Motor neuron (in vitro differentiated cells): ENCODE results near the gene ALOXE3. TPM values are rescaled to one million over a fixed set of nuclear protein-coding genes. Genes with fewer than 3 reads are reported as not detected.

ENCODE experiments used
- ATAC-seq, 8 experiments: fragments of 200-7000 bp; cut with Tn5 transposase; replicated peaks in 6 of 8; 2 replicates each; pipeline ENCODE4 v1.8.0; 2021; ENCODE audit warnings: mild to moderate bottlenecking in 8 of 8, moderate library complexity in 8 of 8
- H3K27ac ChIP-seq, 2 donors: fragments of 250-450 bp; sonication (Bioruptor Pico); 2 replicates each; pipeline ENCODE4 v1.9.0; 2021; ENCODE audit warnings: antibody characterized with exemption in 2 of 2, mild to moderate bottlenecking in 2 of 2, moderate library complexity in 1 of 2
- H3K4me1 ChIP-seq, 2 donors: fragments of 250-450 bp; sonication (Bioruptor Pico); replicated peaks in 1 of 2; 2 replicates each; pipeline ENCODE4 v1.6.1; 2021; ENCODE audit warnings: antibody characterized with exemption in 2 of 2, mild to moderate bottlenecking in 2 of 2, moderate library complexity in 1 of 2
- H3K4me3 ChIP-seq, 5 donors: fragments of 250-450 bp; sonication (Bioruptor Pico); 2 replicates each; pipeline ENCODE4 v1.9.0; 2021; ENCODE audit warnings: antibody characterized with exemption in 5 of 5, mild to moderate bottlenecking in 5 of 5, moderate library complexity in 4 of 5
- WGBS, 10 experiments: fragments of 450-650 bp; shearing (Covaris generic); methylation state at CpG; one replicate each; pipeline ENCODE4 v1.0.0; 2022; 5-methylcytosine and 5-hydroxymethylcytosine counted together
- in situ Hi-C, 9 experiments: fragments of 400-800 bp; cut with MboI; loops; one replicate each; pipeline ENCODE4 v1.15.0; 2021; ENCODE audit warnings: low sequenced_read_pairs in 9 of 9, low pct_unique_long_range_greater_than_20kb in 2 of 9; ENCODE audit not compliant: unreplicated experiment in 9 of 9
- total RNA-seq, 8 experiments: library from RNA; unstranded; fragments of 300-600 nt; gene quantifications; 2 replicates each; pipeline versions ENCODE4 v1.2.3 to v1.2.4, GENCODE V29; 2022

Gene ALOXE3
- total RNA-seq, 8 experiments from 2014 or later = 0.15 to 0.95 (median 0.36) TPM; not detected in 1

DNA sequence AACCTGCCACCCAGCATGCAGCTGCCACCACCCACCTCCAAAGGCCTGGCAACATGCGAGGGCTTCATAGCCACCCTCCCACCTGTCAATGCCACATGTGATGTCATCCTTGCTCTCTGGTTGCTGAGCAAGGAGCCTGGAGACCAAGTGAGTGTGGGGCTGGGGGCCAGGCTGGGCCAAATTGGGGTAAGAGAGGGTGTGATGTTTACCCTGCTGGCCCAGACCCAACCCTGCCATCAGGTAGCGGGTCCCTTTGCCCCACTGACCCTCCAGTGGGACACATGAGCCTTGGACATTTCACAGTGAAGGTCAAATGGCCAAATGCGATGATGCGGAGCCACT lies 70.6 kb downstream of the ALOXE3 start:
- H3K27ac ChIP-seq = no peak overlapping the region
- ATAC-seq = no peak
- no peak overlapping the region for H3K4me3 ChIP-seq
- 83 to 100% (median 90%) methylated on average over 1 to 3 of the region's 4 CpGs; no CpG with 5 or more reads in 5 of the 10 experiments for WGBS, 10 experiments
- no peaks in the 10 kb centered on the region for H3K4me1 ChIP-seq
- in situ Hi-C loops = no loop called here

GRCh38 chr17:8046929-8047768 lies 71.2 kb downstream of the ALOXE3 start:
- in situ Hi-C loops = no loop called here
- WGBS, 10 experiments = 31 to 60% (median 51%) methylated on average over 3 to 8 of the region's 24 CpGs; no CpG with 5 or more reads in 4 of the 10 experiments
- no peak for ATAC-seq

DNA sequence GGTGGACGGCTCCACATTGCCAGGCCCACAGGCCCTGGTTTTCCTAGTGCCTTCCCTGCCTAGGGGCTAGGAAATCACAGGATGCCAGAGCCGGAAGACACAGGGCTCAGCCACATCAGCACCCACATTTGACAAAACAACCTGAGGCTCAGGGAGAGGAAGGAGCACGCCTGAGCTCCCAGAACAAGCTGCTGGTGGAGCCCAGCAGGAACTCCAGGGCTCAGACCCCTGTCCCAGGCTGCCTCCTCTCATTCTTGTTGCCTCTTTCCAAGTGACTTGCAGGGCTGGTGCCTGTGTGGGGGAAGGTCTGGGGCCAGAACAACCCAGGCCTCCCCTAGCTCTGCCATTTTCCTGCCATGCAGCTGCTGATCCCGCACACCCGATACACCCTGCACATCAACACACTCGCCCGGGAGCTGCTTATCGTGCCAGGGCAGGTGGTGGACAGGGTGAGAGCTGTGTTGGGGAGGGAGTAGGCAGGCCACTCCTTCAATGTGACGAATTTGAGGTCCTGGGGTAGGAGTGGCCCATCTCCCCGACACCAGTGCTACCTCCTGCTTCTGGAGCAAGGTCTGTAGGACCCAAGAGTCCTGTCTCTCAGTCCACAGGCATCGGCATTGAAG lies 71.9 kb downstream of the ALOXE3 start:
- in situ Hi-C loops = no loop called here
- WGBS, 10 experiments = 50 to 77% (median 57%) methylated on average over 1 to 4 of the region's 11 CpGs; no CpG with 5 or more reads in 5 of the 10 experiments
- H3K27ac ChIP-seq = no peak overlapping the region
- H3K4me1 ChIP-seq = no peaks in the 10 kb centered on the region
- ATAC-seq = no peak
- H3K4me3 ChIP-seq = no peak overlapping the region

More at GRCh38 chr17:8046929-8047768, 71.2 kb downstream of the ALOXE3 start:
- Histone ChIP-seq H3K4me3 (no peak overlapping the region), H3K27ac (no peak overlapping the region), H3K4me1 (no peaks in the 10 kb centered on the region)

Other genes with a start within 250 kb of the ALOXE3 start
- 100 to 1,000 TPM in 2 of 8 experiments, 10 to 100 TPM in 6; 56.2 to 294 (median 78.2) TPM for gene CHD3, start 229.7 kb downstream of the ALOXE3 start, total RNA-seq
- gene RNF227, start 202.2 kb downstream of the ALOXE3 start, total RNA-seq = 1 to 10 TPM; 2.6 to 5.2 (median 4.2) TPM
- 10 to 100 TPM in 1 of 8 experiments, 1 to 10 TPM in 5, under 1 TPM in 2; 0.25 to 17.2 (median 1.9) TPM for gene KCNAB3, start 188.7 kb downstream of the ALOXE3 start, total RNA-seq
- 10 to 100 TPM; 60.1 to 94.1 (median 71.4) TPM for gene TRAPPC1, start 186.6 kb downstream of the ALOXE3 start, total RNA-seq
- 10 to 100 TPM; 19.3 to 40.7 (median 31.7) TPM for gene CNTROB, start 186.3 kb downstream of the ALOXE3 start, total RNA-seq
- under 1 TPM in 1 of 8 experiments, not detected in 7; 1.00 TPM for gene GUCY2D, start 115.9 kb downstream of the ALOXE3 start, total RNA-seq
- gene ALOX15B, start 79.5 kb downstream of the ALOXE3 start, total RNA-seq = under 1 TPM in 4 of 8 experiments, not detected in 4; 0.04 to 0.15 (median 0.14) TPM
- under 1 TPM in 2 of 8 experiments, not detected in 6; 0.13 to 0.16 TPM for gene ALOX12B, start 30.8 kb downstream of the ALOXE3 start, total RNA-seq
- gene HES7, start 5.6 kb upstream of the ALOXE3 start, total RNA-seq = 1 to 10 TPM in 5 of 8 experiments, under 1 TPM in 2, not detected in 1; 0.31 to 4.0 (median 1.4) TPM
- 10 to 100 TPM; 12.2 to 51.5 (median 27.3) TPM for gene PER1, start 33.9 kb upstream of the ALOXE3 start, total RNA-seq
- gene VAMP2, start 44.4 kb upstream of the ALOXE3 start, total RNA-seq = 100 to 1,000 TPM in 1 of 8 experiments, 10 to 100 TPM in 6, 1 to 10 TPM in 1; 8.3 to 148 (median 39.3) TPM
- gene TMEM107, start 57.9 kb upstream of the ALOXE3 start, total RNA-seq = 10 to 100 TPM in 7 of 8 experiments, 1 to 10 TPM in 1; 5.8 to 54.2 (median 30.1) TPM
- gene BORCS6, start 71.7 kb upstream of the ALOXE3 start, total RNA-seq = 10 to 100 TPM in 1 of 8 experiments, 1 to 10 TPM in 7; 3.5 to 11.1 (median 5.6) TPM
- gene AURKB, start 92.1 kb upstream of the ALOXE3 start, total RNA-seq = 10 to 100 TPM in 3 of 8 experiments, 1 to 10 TPM in 4, under 1 TPM in 1; 0.71 to 70.7 (median 3.0) TPM
- gene CTC1, start 129.5 kb upstream of the ALOXE3 start, total RNA-seq = 10 to 100 TPM in 5 of 8 experiments, 1 to 10 TPM in 3; 3.9 to 20.9 (median 12.2) TPM
- 10 to 100 TPM; 19.6 to 71.5 (median 28.3) TPM for gene PFAS, start 130.8 kb upstream of the ALOXE3 start, total RNA-seq
- 10 to 100 TPM; 17.0 to 26.9 (median 23.1) TPM for gene RANGRF, start 170.2 kb upstream of the ALOXE3 start, total RNA-seq
- gene SLC25A35, start 176.9 kb upstream of the ALOXE3 start, total RNA-seq = 1 to 10 TPM; 1.0 to 7.9 (median 2.5) TPM
- 1 to 10 TPM in 2 of 8 experiments, under 1 TPM in 4, not detected in 2; 0.13 to 1.6 (median 0.34) TPM for gene ARHGEF15, start 191.7 kb upstream of the ALOXE3 start, total RNA-seq
- under 1 TPM in 1 of 8 experiments, not detected in 7; 0.25 TPM for gene ODF4, start 221.3 kb upstream of the ALOXE3 start, total RNA-seq